ENCODE results near the gene ATP6V1G2. TPM values are rescaled to one million over a fixed set of nuclear protein-coding genes. Genes with fewer than 3 reads are reported as not detected.

Gene ATP6V1G2
- polyA plus RNA-seq, 4 donors: 0.81 to 6.3 (median 1.9) TPM

GRCh38 chr6:31538805-31539400 is 7.5 kb downstream of the ATP6V1G2 start:
- FAIRE-seq: no peak
- Histone ChIP-seq H3K36me3 (ENCODE audit: control insufficient read depth in 3 of 3, insufficient read depth in 2 of 3, low read depth in 1 of 3, low read length in 3 of 3) (peaks cover 31 to 52% (median 33%) of the 10 kb centered on the region in 3 donors), H3K4me1 (ENCODE audit: control insufficient read depth in 3 of 3, insufficient read depth in 2 of 3, low read depth in 1 of 3, low read length in 2 of 3) (peaks cover 0 to 23% (median 4%) of the 10 kb centered on the region in 3 donors), H3K27ac (ENCODE audit: low read depth in 1 of 3, low read length in 2 of 3) (no peak overlapping the region), H3K9me3 (ENCODE audit: control insufficient read depth in 2 of 2, insufficient read depth in 1 of 2, low read depth in 1 of 2, low read length in 1 of 2) (no peaks in the 10 kb centered on the region), H3K27me3 (ENCODE audit: control insufficient read depth in 3 of 3, insufficient read depth in 3 of 3, low read length in 3 of 3) (no peaks in the 10 kb centered on the region), H3K4me3 (ENCODE audit: low read depth in 1 of 3, low read length in 3 of 3) (peak overlapping the region in 1 of 3 donors; percentile 82)
- no peak for DNase-seq
- WGBS, 3 donors: 26 to 53% (median 31%) methylated on average over 6 of the region's 6 CpGs

- Histone ChIP-seq H3K27ac (ENCODE audit: low read depth in 1 of 3, low read length in 2 of 3) (no peak overlapping the region), H3K36me3 (ENCODE audit: control insufficient read depth in 3 of 3, insufficient read depth in 2 of 3, low read depth in 1 of 3, low read length in 3 of 3) (peaks cover 53 to 71% (median 53%) of the 10 kb centered on the region in 3 donors), H3K4me1 (ENCODE audit: control insufficient read depth in 3 of 3, insufficient read depth in 2 of 3, low read depth in 1 of 3, low read length in 2 of 3) (peaks cover 0 to 17% (median 4%) of the 10 kb centered on the region in 3 donors), H3K27me3 (ENCODE audit: control insufficient read depth in 3 of 3, insufficient read depth in 3 of 3, low read length in 3 of 3) (no peaks in the 10 kb centered on the region), H3K4me3 (ENCODE audit: low read depth in 1 of 3, low read length in 3 of 3) (no peak overlapping the region), H3K9me3 (ENCODE audit: control insufficient read depth in 2 of 2, insufficient read depth in 1 of 2, low read depth in 1 of 2, low read length in 1 of 2) (no peaks in the 10 kb centered on the region)
- 26 to 36% (median 27%) methylated on average over 2 of the region's 2 CpGs for WGBS, 3 donors
- DNase-seq (no peak), FAIRE-seq (no peak)
These were observed 10.7 kb downstream of the ATP6V1G2 start for GRCh38 chr6:31535538-31536324.

- H3K27ac ChIP-seq (ENCODE audit: low read depth in 1 of 3, low read length in 2 of 3): no peak overlapping the region
- H3K4me1 ChIP-seq (ENCODE audit: control insufficient read depth in 3 of 3, insufficient read depth in 2 of 3, low read depth in 1 of 3, low read length in 2 of 3): peaks cover 0 to 11% (median 0%) of the 10 kb centered on the region in 3 donors
- DNase-seq (no peak), FAIRE-seq (no peak)
- peaks cover 51 to 74% (median 56%) of the 10 kb centered on the region in 3 donors for H3K36me3 ChIP-seq (ENCODE audit: control insufficient read depth in 3 of 3, insufficient read depth in 2 of 3, low read depth in 1 of 3, low read length in 3 of 3)
- H3K27me3 ChIP-seq (ENCODE audit: control insufficient read depth in 3 of 3, insufficient read depth in 3 of 3, low read length in 3 of 3): no peaks in the 10 kb centered on the region
- 90 to 91% (median 90%) methylated on average over 24 of the region's 24 CpGs for whole genome bisulfite sequencing, 3 donors
- H3K9me3 ChIP-seq (ENCODE audit: control insufficient read depth in 2 of 2, insufficient read depth in 1 of 2, low read depth in 1 of 2, low read length in 1 of 2): no peaks in the 10 kb centered on the region
- H3K4me3 ChIP-seq (ENCODE audit: low read depth in 1 of 3, low read length in 3 of 3): no peak overlapping the region
These were observed 11.8 kb downstream of the ATP6V1G2 start for GRCh38 chr6:31534521-31535040.

GRCh38 chr6:31534011-31534410 is 12.4 kb downstream of the ATP6V1G2 start:
- H3K36me3 ChIP-seq (ENCODE audit: control insufficient read depth in 3 of 3, insufficient read depth in 2 of 3, low read depth in 1 of 3, low read length in 3 of 3): peaks cover 49 to 73% (median 54%) of the 10 kb centered on the region in 3 donors
- H3K9me3 ChIP-seq (ENCODE audit: control insufficient read depth in 2 of 2, insufficient read depth in 1 of 2, low read depth in 1 of 2, low read length in 1 of 2): no peaks in the 10 kb centered on the region
- peaks cover 0 to 9% (median 0%) of the 10 kb centered on the region in 3 donors for H3K4me1 ChIP-seq (ENCODE audit: control insufficient read depth in 3 of 3, insufficient read depth in 2 of 3, low read depth in 1 of 3, low read length in 2 of 3)
- H3K27ac ChIP-seq (ENCODE audit: low read depth in 1 of 3, low read length in 2 of 3): no peak overlapping the region
- no peaks in the 10 kb centered on the region for H3K27me3 ChIP-seq (ENCODE audit: control insufficient read depth in 3 of 3, insufficient read depth in 3 of 3, low read length in 3 of 3)
- WGBS, 3 donors: 88 to 94% (median 92%) methylated on average over 6 of the region's 6 CpGs
- FAIRE-seq (no peak), DNase-seq (no peak)
- H3K4me3 ChIP-seq (ENCODE audit: low read depth in 1 of 3, low read length in 3 of 3): no peak overlapping the region

- DNase-seq (no peak), FAIRE-seq (no peak)
- 67 to 74% (median 69%) methylated on average over 1 of the region's 1 CpG for WGBS, 3 donors
- Histone ChIP-seq H3K27me3 (ENCODE audit: control insufficient read depth in 3 of 3, insufficient read depth in 3 of 3, low read length in 3 of 3) (no peaks in the 10 kb centered on the region), H3K27ac (ENCODE audit: low read depth in 1 of 3, low read length in 2 of 3) (no peak overlapping the region), H3K4me3 (ENCODE audit: low read depth in 1 of 3, low read length in 3 of 3) (no peak overlapping the region), H3K36me3 (ENCODE audit: control insufficient read depth in 3 of 3, insufficient read depth in 2 of 3, low read depth in 1 of 3, low read length in 3 of 3) (peaks cover 49 to 72% (median 51%) of the 10 kb centered on the region in 3 donors), H3K4me1 (ENCODE audit: control insufficient read depth in 3 of 3, insufficient read depth in 2 of 3, low read depth in 1 of 3, low read length in 2 of 3) (peaks cover 0 to 7% (median 0%) of the 10 kb centered on the region in 3 donors), H3K9me3 (ENCODE audit: control insufficient read depth in 2 of 2, insufficient read depth in 1 of 2, low read depth in 1 of 2, low read length in 1 of 2) (no peaks in the 10 kb centered on the region)
These were observed 13.0 kb downstream of the ATP6V1G2 start for GRCh38 chr6:31533455-31533841.

GRCh38 chr6:31532644-31533454 is 13.6 kb downstream of the ATP6V1G2 start:
- no peak overlapping the region for H3K4me3 ChIP-seq (ENCODE audit: low read depth in 1 of 3, low read length in 3 of 3)
- H3K9me3 ChIP-seq (ENCODE audit: control insufficient read depth in 2 of 2, insufficient read depth in 1 of 2, low read depth in 1 of 2, low read length in 1 of 2): no peaks in the 10 kb centered on the region
- H3K27ac ChIP-seq (ENCODE audit: low read depth in 1 of 3, low read length in 2 of 3): no peak overlapping the region
- H3K36me3 ChIP-seq (ENCODE audit: control insufficient read depth in 3 of 3, insufficient read depth in 2 of 3, low read depth in 1 of 3, low read length in 3 of 3): peaks cover 49 to 68% (median 50%) of the 10 kb centered on the region in 3 donors
- DNase-seq (no peak), FAIRE-seq (no peak)
- WGBS, 3 donors: 59 to 62% (median 62%) methylated on average over 9 of the region's 9 CpGs
- no peaks in the 10 kb centered on the region for H3K27me3 ChIP-seq (ENCODE audit: control insufficient read depth in 3 of 3, insufficient read depth in 3 of 3, low read length in 3 of 3)
- H3K4me1 ChIP-seq (ENCODE audit: control insufficient read depth in 3 of 3, insufficient read depth in 2 of 3, low read depth in 1 of 3, low read length in 2 of 3): peaks cover 0 to 7% (median 0%) of the 10 kb centered on the region in 3 donors

- Histone ChIP-seq H3K27ac (ENCODE audit: low read depth in 1 of 3, low read length in 2 of 3) (no peak overlapping the region), H3K9me3 (ENCODE audit: control insufficient read depth in 2 of 2, insufficient read depth in 1 of 2, low read depth in 1 of 2, low read length in 1 of 2) (no peaks in the 10 kb centered on the region), H3K36me3 (ENCODE audit: control insufficient read depth in 3 of 3, insufficient read depth in 2 of 3, low read depth in 1 of 3, low read length in 3 of 3) (peaks cover 49 to 62% (median 50%) of the 10 kb centered on the region in 3 donors), H3K4me3 (ENCODE audit: low read depth in 1 of 3, low read length in 3 of 3) (no peak overlapping the region), H3K4me1 (ENCODE audit: control insufficient read depth in 3 of 3, insufficient read depth in 2 of 3, low read depth in 1 of 3, low read length in 2 of 3) (peaks cover 0 to 7% (median 0%) of the 10 kb centered on the region in 3 donors), H3K27me3 (ENCODE audit: control insufficient read depth in 3 of 3, insufficient read depth in 3 of 3, low read length in 3 of 3) (no peaks in the 10 kb centered on the region)
- FAIRE-seq (no peak), DNase-seq (no peak)
- 60 to 66% (median 62%) methylated on average over 9 of the region's 9 CpGs for WGBS, 3 donors
These were observed 14.4 kb downstream of the ATP6V1G2 start for GRCh38 chr6:31531771-31532643.
